Mesodermal cell (in vitro differentiated cells): ENCODE results near the gene CDKL5.

Experiments used
- H3K27ac ChIP-seq: 2 replicates; pipeline ENCODE4 v1.7.0; 2013; ENCODE audit warnings: mild to moderate bottlenecking, low read depth, low read length, moderate library complexity; ENCODE audit not compliant: severe bottlenecking
- H3K36me3 ChIP-seq: 2 replicates; pipeline ENCODE4 v1.7.1; 2013; ENCODE audit warnings: mild to moderate bottlenecking, low read length, moderate library complexity; ENCODE audit not compliant: control insufficient read depth, insufficient read depth
- H3K4me1 ChIP-seq: one replicate; pipeline ENCODE4 v1.7.1; 2013; ENCODE audit warnings: mild to moderate bottlenecking, low read length; ENCODE audit not compliant: insufficient read depth, control insufficient read depth, poor library complexity, severe bottlenecking
- H3K4me3 ChIP-seq: 2 replicates; pipeline ENCODE4 v1.7.0; 2013; ENCODE audit warnings: low read length, control low read depth, mild to moderate bottlenecking; ENCODE audit not compliant: insufficient read depth, poor library complexity, severe bottlenecking; ENCODE audit errors: extremely low read depth
- H3K9me3 ChIP-seq: 2 replicates; pipeline ENCODE4 v1.7.1; 2013; ENCODE audit warnings: mild to moderate bottlenecking, low read length, moderate library complexity; ENCODE audit not compliant: control insufficient read depth
- WGBS, 2 experiments: methylation state at CpG; one replicate each; pipeline ENCODE4 v1.1.5; 2013; ENCODE audit warnings: missing lambda C conversion rate in 2 of 2; ENCODE audit not compliant: insufficient coverage in 2 of 2; 5-methylcytosine and 5-hydroxymethylcytosine counted together

Gene CDKL5

GRCh38 chrX:18639280-18639679 lies 213.9 kb downstream of the CDKL5 start:
- Histone ChIP-seq H3K27ac (no peak overlapping the region), H3K36me3 (no peaks in the 10 kb centered on the region), H3K4me3 (no peak overlapping the region), H3K9me3 (no peaks in the 10 kb centered on the region), H3K4me1 (no peaks in the 10 kb centered on the region)
- no CpG with 5 or more reads among the region's 2 CpGs for WGBS, 2 experiments

GRCh38 chrX:18640686-18641085 lies 215.3 kb downstream of the CDKL5 start:
- no CpG with 5 or more reads among the region's 10 CpGs for WGBS, 2 experiments
- no peaks in the 10 kb centered on the region for H3K9me3 ChIP-seq
- no peak overlapping the region for H3K27ac ChIP-seq
- H3K4me3 ChIP-seq, result no peak overlapping the region
- H3K36me3 ChIP-seq, result no peaks in the 10 kb centered on the region
- H3K4me1 ChIP-seq, result no peaks in the 10 kb centered on the region

- H3K27ac ChIP-seq, result no peak overlapping the region
- WGBS, 2 experiments, result no CpG with 5 or more reads among the region's 3 CpGs
- no peaks in the 10 kb centered on the region for H3K9me3 ChIP-seq
- no peaks in the 10 kb centered on the region for H3K4me1 ChIP-seq
- no peak overlapping the region for H3K4me3 ChIP-seq
- H3K36me3 ChIP-seq, result no peaks in the 10 kb centered on the region
Observed at GRCh38 chrX:18643243-18643642, 217.8 kb downstream of the CDKL5 start.

GRCh38 chrX:18643853-18644252 lies 218.4 kb downstream of the CDKL5 start:
- Histone ChIP-seq H3K36me3 (no peaks in the 10 kb centered on the region), H3K9me3 (no peaks in the 10 kb centered on the region), H3K27ac (no peak overlapping the region), H3K4me1 (no peaks in the 10 kb centered on the region), H3K4me3 (no peak overlapping the region)
- WGBS, 2 experiments, result no CpG with 5 or more reads among the region's 3 CpGs

GRCh38 chrX:18647621-18648020 lies 222.2 kb downstream of the CDKL5 start:
- no peak overlapping the region for H3K27ac ChIP-seq
- H3K36me3 ChIP-seq, result no peaks in the 10 kb centered on the region
- H3K4me1 ChIP-seq, result no peaks in the 10 kb centered on the region
- H3K9me3 ChIP-seq, result no peaks in the 10 kb centered on the region
- H3K4me3 ChIP-seq, result no peak overlapping the region
- WGBS, 2 experiments, result 80% methylated on average over 1 of the region's 4 CpGs; no CpG with 5 or more reads in 1 of the 2 experiments

GRCh38 chrX:18649498-18649951 lies 224.1 kb downstream of the CDKL5 start:
- H3K36me3 ChIP-seq, result no peaks in the 10 kb centered on the region
- no peak overlapping the region for H3K4me3 ChIP-seq
- H3K27ac ChIP-seq, result no peak overlapping the region
- H3K4me1 ChIP-seq, result no peaks in the 10 kb centered on the region
- H3K9me3 ChIP-seq, result no peaks in the 10 kb centered on the region
- 70% methylated on average over 1 of the region's 9 CpGs; no CpG with 5 or more reads in 1 of the 2 experiments for WGBS, 2 experiments

GRCh38 chrX:18650662-18651061 lies 225.3 kb downstream of the CDKL5 start:
- Histone ChIP-seq H3K4me3 (no peak overlapping the region), H3K27ac (no peak overlapping the region), H3K4me1 (no peaks in the 10 kb centered on the region), H3K9me3 (no peaks in the 10 kb centered on the region), H3K36me3 (no peaks in the 10 kb centered on the region)
- 75 to 100% methylated on average over 1 to 2 of the region's 6 CpGs for WGBS, 2 experiments

GRCh38 chrX:18652636-18653035 lies 227.2 kb downstream of the CDKL5 start:
- Histone ChIP-seq H3K36me3 (no peaks in the 10 kb centered on the region), H3K27ac (no peak overlapping the region)

GRCh38 chrX:18654875-18655836 lies 229.7 kb downstream of the CDKL5 start:
- Histone ChIP-seq H3K36me3 (no peaks in the 10 kb centered on the region), H3K9me3 (no peaks in the 10 kb centered on the region), H3K4me1 (no peaks in the 10 kb centered on the region), H3K4me3 (no peak overlapping the region), H3K27ac (no peak overlapping the region)
- 31 to 86% methylated on average over 1 to 3 of the region's 5 CpGs for WGBS, 2 experiments

More at GRCh38 chrX:18652636-18653035, 227.2 kb downstream of the CDKL5 start:
- H3K9me3 ChIP-seq, result no peaks in the 10 kb centered on the region
- H3K4me3 ChIP-seq, result no peak overlapping the region
- H3K4me1 ChIP-seq, result no peaks in the 10 kb centered on the region

- H3K27ac ChIP-seq, result no peak overlapping the region
- H3K4me1 ChIP-seq, result no peaks in the 10 kb centered on the region
- no peaks in the 10 kb centered on the region for H3K9me3 ChIP-seq
- WGBS, 2 experiments, result 93 to 100% methylated on average over 2 to 8 of the region's 12 CpGs
- no peak overlapping the region for H3K4me3 ChIP-seq
- H3K36me3 ChIP-seq, result no peaks in the 10 kb centered on the region
Observed at GRCh38 chrX:18661273-18661672, 235.9 kb downstream of the CDKL5 start.

- no peaks in the 10 kb centered on the region for H3K9me3 ChIP-seq
- no peaks in the 10 kb centered on the region for H3K4me1 ChIP-seq
- H3K4me3 ChIP-seq, result no peak overlapping the region
- 87 to 100% methylated on average over 2 to 3 of the region's 8 CpGs for WGBS, 2 experiments
- no peak overlapping the region for H3K27ac ChIP-seq
- no peaks in the 10 kb centered on the region for H3K36me3 ChIP-seq
Observed at GRCh38 chrX:18664947-18665346, 239.5 kb downstream of the CDKL5 start.
